SK-N-SH treated with all-trans-retinoic acid at 6 μM for 48 hours (cell line): ENCODE results near the gene SEMA4D.

Experiments
- ATAC-seq: fragments of 200-7000 bp; cut with Tn5 transposase; 3 replicates; pipeline ENCODE4 v1.9.1; 2020; ENCODE audit warnings: mild to moderate bottlenecking, moderate library complexity
- ARNTL ChIP-seq: fragments of 450-650 bp; formaldehyde crosslinking; IDR thresholded peaks from 2 replicates; pipeline ENCODE4 v1.5.0; 2020; ENCODE audit warnings: low read depth, mild to moderate bottlenecking, moderate library complexity, borderline replicate concordance
- BACH2 ChIP-seq: fragments of 250-450 bp; sonication (Bioruptor Pico); IDR thresholded peaks from 2 replicates; pipeline ENCODE4 v1.9.0; 2021; ENCODE audit warnings: mild to moderate bottlenecking, borderline replicate concordance
- CREB5 ChIP-seq: fragments of 250-450 bp; sonication (Bioruptor Pico); IDR thresholded peaks from 2 replicates; pipeline ENCODE4 v1.5.1; 2020; ENCODE audit warnings: low read depth, mild to moderate bottlenecking, moderate library complexity
- CSDC2 ChIP-seq: fragments of 250-450 bp; sonication (Bioruptor Pico); IDR thresholded peaks from 2 replicates; pipeline ENCODE4 v1.5.0; 2020; ENCODE audit warnings: mild to moderate bottlenecking, moderate library complexity
- CSRNP3 ChIP-seq: fragments of 250-450 bp; sonication (Bioruptor Pico); IDR thresholded peaks from 2 replicates; pipeline ENCODE4 v1.5.1; 2021; ENCODE audit warnings: mild to moderate bottlenecking, moderate library complexity
- ESRRG ChIP-seq: fragments of 250-450 bp; sonication (Bioruptor Pico); IDR thresholded peaks from 2 replicates; pipeline ENCODE4 v1.6.1; 2021; ENCODE audit warnings: mild to moderate bottlenecking
- GLIS3 ChIP-seq: fragments of 250-450 bp; sonication (Bioruptor Pico); IDR thresholded peaks from 2 replicates; pipeline ENCODE4 v1.5.0; 2020; ENCODE audit warnings: mild to moderate bottlenecking, moderate library complexity
- ISL1 ChIP-seq: fragments of 250-450 bp; sonication (Bioruptor Pico); IDR thresholded peaks from 2 replicates; pipeline ENCODE4 v2.1.2; 2022; ENCODE audit warnings: mild to moderate bottlenecking, moderate library complexity
- OSR1 ChIP-seq: fragments of 250-450 bp; sonication (Bioruptor Pico); IDR thresholded peaks from 2 replicates; pipeline ENCODE4 v1.8.0; 2022; ENCODE audit warnings: moderate library complexity, mild to moderate bottlenecking, inconsistent platforms
- PATZ1 ChIP-seq: fragments of 250-450 bp; sonication (Bioruptor Pico); IDR thresholded peaks from 2 replicates; pipeline ENCODE4 v1.8.0; 2020; ENCODE audit warnings: mild to moderate bottlenecking, moderate library complexity, borderline replicate concordance
- POU6F1 ChIP-seq: fragments of 250-450 bp; sonication (Bioruptor Pico); IDR thresholded peaks from 2 replicates; pipeline ENCODE4 v1.8.0; 2021; ENCODE audit warnings: low read depth, mild to moderate bottlenecking, moderate library complexity, borderline replicate concordance
- PPARA ChIP-seq: fragments of 250-450 bp; sonication (Bioruptor Pico); IDR thresholded peaks from 2 replicates; pipeline ENCODE4 v1.5.0; 2020; ENCODE audit warnings: mild to moderate bottlenecking, borderline replicate concordance
- RARB ChIP-seq: fragments of 250-450 bp; sonication (Bioruptor Pico); IDR thresholded peaks from 2 replicates; pipeline ENCODE4 v1.8.0; 2021; ENCODE audit warnings: mild to moderate bottlenecking, moderate library complexity
- SNAI2 ChIP-seq: fragments of 250-450 bp; sonication (Bioruptor Pico); IDR thresholded peaks from 2 replicates; pipeline ENCODE4 v1.5.0; 2020; ENCODE audit warnings: mild to moderate bottlenecking, moderate library complexity
- TCF4 ChIP-seq: fragments of 250-450 bp; sonication (Bioruptor Pico); IDR thresholded peaks from 2 replicates; pipeline ENCODE4 v1.8.0; 2021; ENCODE audit warnings: mild to moderate bottlenecking, moderate library complexity, borderline replicate concordance
- TOX ChIP-seq: fragments of 250-450 bp; sonication (Bioruptor Pico); IDR thresholded peaks from 2 replicates; pipeline ENCODE4 v1.8.0; 2021; ENCODE audit warnings: mild to moderate bottlenecking, moderate library complexity, borderline replicate concordance
- TSHZ2 ChIP-seq: fragments of 250-450 bp; sonication (Bioruptor Pico); IDR thresholded peaks from 2 replicates; pipeline ENCODE4 v1.5.0; 2020; ENCODE audit warnings: mild to moderate bottlenecking, moderate library complexity
- ZC3H10 ChIP-seq: fragments of 250-450 bp; sonication (Bioruptor Pico); IDR thresholded peaks from 2 replicates; pipeline ENCODE4 v1.5.1; 2021; ENCODE audit warnings: mild to moderate bottlenecking, moderate library complexity
- ZFP30 ChIP-seq: fragments of 450-650 bp; formaldehyde crosslinking; IDR thresholded peaks from 2 replicates; pipeline ENCODE4 v1.5.0; 2022; ENCODE audit warnings: mild to moderate bottlenecking, moderate library complexity
- ZNF565 ChIP-seq: fragments of 450-650 bp; formaldehyde crosslinking; conservative IDR thresholded peaks from 2 replicates; pipeline ENCODE4 v1.5.0; 2020; ENCODE audit warnings: low read depth, mild to moderate bottlenecking, moderate library complexity
- ZNF70 ChIP-seq: fragments of 450-650 bp; formaldehyde crosslinking; IDR thresholded peaks from 2 replicates; pipeline ENCODE4 v1.5.0; 2020; ENCODE audit warnings: mild to moderate bottlenecking, moderate library complexity
- ZNF8 ChIP-seq: fragments of 450-650 bp; formaldehyde crosslinking; IDR thresholded peaks from 2 replicates; pipeline ENCODE4 v1.5.0; 2020; ENCODE audit warnings: mild to moderate bottlenecking, moderate library complexity

SEMA4D gene

GRCh38 chr9:89457376-89457855 is 40.5 kb downstream of the SEMA4D start:
- TF ChIP-seq ZNF8, result no peak
- TF ChIP-seq RARB, result no peak
- no peak for TF ChIP-seq ESRRG (CRISPR knock-in tag)
- no peak for TF ChIP-seq ZFP30 (CRISPR knock-in tag)
- TF ChIP-seq CREB5 (CRISPR knock-in tag), result no peak
- TF ChIP-seq BACH2 (CRISPR knock-in tag), result no peak
- TF ChIP-seq, all 23 proteins: peak for 0
- no peak for ATAC-seq

GRCh38 chr9:89455356-89455824 is 42.5 kb downstream of the SEMA4D start:
- ATAC-seq, result no peak
- no peak for TF ChIP-seq CSDC2
- no peak for TF ChIP-seq RARB
- TF ChIP-seq PPARA (CRISPR knock-in tag), result no peak

- no peak for TF ChIP-seq ZNF70 (CRISPR knock-in tag)
- TF ChIP-seq ARNTL, result no peak
- no peak for TF ChIP-seq ZNF8
- TF ChIP-seq TOX (CRISPR knock-in tag), result no peak
- no peak for TF ChIP-seq OSR1 (CRISPR knock-in tag)
- TF ChIP-seq ISL1 (CRISPR knock-in tag), result no peak
- TF ChIP-seq TCF4 (CRISPR knock-in tag), result no peak
- no peak for TF ChIP-seq PATZ1 (CRISPR knock-in tag)
- no peak for TF ChIP-seq PPARA (CRISPR knock-in tag)
- no peak for TF ChIP-seq POU6F1 (CRISPR knock-in tag)
- TF ChIP-seq RARB, result no peak
- TF ChIP-seq ZC3H10 (CRISPR knock-in tag), result no peak
- no peak for TF ChIP-seq CSRNP3
- no peak for TF ChIP-seq ZFP30 (CRISPR knock-in tag)
- no peak for TF ChIP-seq ZNF565 (CRISPR knock-in tag)
- no peak for TF ChIP-seq SNAI2 (CRISPR knock-in tag)
- no peak for TF ChIP-seq CSDC2
- no peak for TF ChIP-seq ESRRG (CRISPR knock-in tag)
- TF ChIP-seq GLIS3 (CRISPR knock-in tag), result no peak
- TF ChIP-seq TSHZ2, result no peak
Measured at GRCh38 chr9:89454498-89455355, 43.2 kb downstream of the SEMA4D start.

More at GRCh38 chr9:89454498-89455355, 43.2 kb downstream of the SEMA4D start:
- ATAC-seq, result no peak
